Activated CD4-positive, alpha-beta T cell treated with anti-CD3 and anti-CD28 coated beads, Interleukin-2, amount 50 U/mL, for 1 hour (primary cell): ENCODE measurements around the gene MTCH1.

Experiments used
- DNase-seq: peaks from one replicate; pipeline ENCODE4 v3.0.0-alpha.2; 2020

MTCH1 gene

DNA sequence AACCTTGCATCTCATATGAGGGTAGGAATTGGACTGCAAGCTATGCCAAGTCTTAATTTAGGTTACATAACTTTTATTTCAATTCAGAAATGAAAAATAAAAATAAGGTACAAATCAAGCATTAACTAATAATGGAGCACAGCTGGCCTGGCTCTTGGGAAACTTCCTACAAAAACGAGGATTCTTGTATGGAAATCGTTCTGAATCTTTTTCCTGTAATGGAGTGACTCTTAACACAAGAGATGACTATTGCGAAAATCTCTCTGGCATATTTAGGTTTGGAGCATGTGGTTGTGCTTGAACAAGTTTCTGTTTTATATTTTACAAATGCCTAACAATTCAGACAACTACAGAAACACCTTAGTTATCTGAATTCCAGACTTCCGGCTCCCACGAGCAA, 65.5 kb downstream of the MTCH1 start:
- DNase-seq, result no peak

DNA sequence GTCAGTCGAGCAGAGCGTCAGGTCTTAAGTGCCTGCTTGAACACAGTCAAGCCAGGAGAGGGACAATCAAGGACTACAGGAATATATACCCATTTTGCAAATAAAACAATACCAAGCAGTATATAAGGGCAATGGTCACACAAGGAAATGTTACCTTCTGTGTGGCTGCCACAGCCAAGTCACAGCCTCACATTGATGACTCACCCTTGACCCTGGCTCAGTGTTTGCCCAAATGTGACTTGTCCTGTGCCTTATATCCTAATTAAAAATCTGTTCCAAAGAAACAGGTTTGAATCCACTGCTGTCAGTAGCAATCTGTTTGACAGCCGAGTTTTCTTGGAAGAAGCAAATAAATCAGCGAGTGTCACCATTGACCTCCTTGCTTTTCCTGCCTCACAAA, 65.9 kb downstream of the MTCH1 start:
- no peak for DNase-seq
